ENCODE measurements around the gene BCAS3. TPM values are rescaled to one million over a fixed set of nuclear protein-coding genes. Genes with fewer than 3 reads are reported as not detected.
"Not testable (repeated sequence)": the region's sequence is repeated elsewhere in the genome, so short reads cannot be mapped to it uniquely, and the experiment has no call there.

The BCAS3 gene
- total and polyA plus RNA-seq, 4 donors, result 5.8 to 24.6 (median 10.1) TPM

- TF ChIP-seq GABPA (IDR thresholded peaks at IDR 0.05 in 1 of 2, conservative IDR thresholded peaks at IDR 0.05 in 1 of 2), result no peak
Observed at GRCh38 chr17:60995680-60996079, 318.0 kb downstream of the BCAS3 start (continued).

- no peaks in the 10 kb centered on the region for H3K9me3 ChIP-seq (ENCODE audit: control insufficient read depth in 4 of 4, low read length in 3 of 4)
- H3K27me3 ChIP-seq (ENCODE audit: control insufficient read depth in 4 of 4, insufficient read depth in 4 of 4, low read length in 3 of 4), result no peaks in the 10 kb centered on the region
- peak; percentile 22 for TF ChIP-seq CTCF (IDR thresholded peaks at IDR 0.05; ENCODE audit: low read depth, low read length, missing input control)
- TF ChIP-seq RAD21 (IDR thresholded peaks at IDR 0.05), result peak; percentile 35 to 62
- TF ChIP-seq NR2F2 (IDR thresholded peaks at IDR 0.05), result peak; percentile 79
- peak; percentile 12 for TF ChIP-seq RXRA (IDR thresholded peaks at IDR 0.05)
- TF ChIP-seq MAX (IDR thresholded peaks at IDR 0.05), result no peak
- no peaks in the 10 kb centered on the region for H3K4me1 ChIP-seq (ENCODE audit: control insufficient read depth in 4 of 4, insufficient read depth in 4 of 4, low read length in 3 of 4)
- peaks cover 0 to 1% (median 0%) of the 10 kb centered on the region in 4 donors for H3K36me3 ChIP-seq (ENCODE audit: control insufficient read depth in 4 of 4, insufficient read depth in 3 of 4, low read depth in 1 of 4, low read length in 3 of 4)
- H3K27ac ChIP-seq (ENCODE audit: low read depth in 1 of 2, low read length in 2 of 2), result no peak overlapping the region
- no peak for DNase-seq (ENCODE audit: low spot score)
- WGBS, result 65% methylated on average over 2 of the region's 2 CpGs
- no peak overlapping the region for H3K4me3 ChIP-seq (ENCODE audit: low read depth in 1 of 3, low read length in 3 of 3)
- no peak overlapping the region for H3K9ac ChIP-seq (ENCODE audit: low read depth in 1 of 2, low read length in 2 of 2)
Observed at GRCh38 chr17:61000911-61001310, 323.3 kb downstream of the BCAS3 start.

GRCh38 chr17:61002316-61002736, 324.7 kb downstream of the BCAS3 start:
- Histone ChIP-seq H3K9ac (ENCODE audit: low read depth in 1 of 2, low read length in 2 of 2) (no peak overlapping the region), H3K27me3 (ENCODE audit: control insufficient read depth in 4 of 4, insufficient read depth in 4 of 4, low read length in 3 of 4) (no peaks in the 10 kb centered on the region), H3K36me3 (ENCODE audit: control insufficient read depth in 4 of 4, insufficient read depth in 3 of 4, low read depth in 1 of 4, low read length in 3 of 4) (no peaks in the 10 kb centered on the region), H3K4me3 (ENCODE audit: low read depth in 1 of 3, low read length in 3 of 3) (no peak overlapping the region), H3K27ac (ENCODE audit: low read depth in 1 of 2, low read length in 2 of 2) (no peak overlapping the region), H3K9me3 (ENCODE audit: control insufficient read depth in 4 of 4, low read length in 3 of 4) (no peaks in the 10 kb centered on the region), H3K4me1 (ENCODE audit: control insufficient read depth in 4 of 4, insufficient read depth in 4 of 4, low read length in 3 of 4) (no peaks in the 10 kb centered on the region)
- TF ChIP-seq NR2F2 (IDR thresholded peaks at IDR 0.05) (peak; percentile 16), ATF3 (IDR thresholded peaks at IDR 0.05) (no peak), RAD21 (IDR thresholded peaks at IDR 0.05) (peak; percentile 80 to 88), CTCF (IDR thresholded peaks at IDR 0.05; ENCODE audit: low read depth, low read length, missing input control) (peak; percentile 49), RXRA (IDR thresholded peaks at IDR 0.05) (peak in 1 of 2 donors; percentile 23)
- no peak for DNase-seq (ENCODE audit: low spot score)
- WGBS, result 3% methylated on average over 1 of the region's 1 CpG

- 86% methylated on average over 5 of the region's 5 CpGs for WGBS
Observed at GRCh38 chr17:61005358-61005757, 327.7 kb downstream of the BCAS3 start.

GRCh38 chr17:61005958-61006357, 328.3 kb downstream of the BCAS3 start:
- not testable (repeated sequence) for H3K27ac ChIP-seq (ENCODE audit: low read depth in 1 of 2, low read length in 2 of 2); H3K9ac ChIP-seq (ENCODE audit: low read depth in 1 of 2, low read length in 2 of 2); H3K9me3 ChIP-seq (ENCODE audit: control insufficient read depth in 4 of 4, low read length in 3 of 4); H3K4me1 ChIP-seq (ENCODE audit: control insufficient read depth in 4 of 4, insufficient read depth in 4 of 4, low read length in 3 of 4); H3K27me3 ChIP-seq (ENCODE audit: control insufficient read depth in 4 of 4, insufficient read depth in 4 of 4, low read length in 3 of 4); DNase-seq (ENCODE audit: low spot score); H3K36me3 ChIP-seq (ENCODE audit: control insufficient read depth in 4 of 4, insufficient read depth in 3 of 4, low read depth in 1 of 4, low read length in 3 of 4); H3K4me3 ChIP-seq (ENCODE audit: low read depth in 1 of 3, low read length in 3 of 3)
- WGBS, result 91% methylated on average over 1 of the region's 3 CpGs

More at GRCh38 chr17:61005358-61005757, 327.7 kb downstream of the BCAS3 start:
- no peaks in the 10 kb centered on the region for H3K27me3 ChIP-seq (ENCODE audit: control insufficient read depth in 4 of 4, insufficient read depth in 4 of 4, low read length in 3 of 4)
- H3K4me3 ChIP-seq (ENCODE audit: low read depth in 1 of 3, low read length in 3 of 3), result no peak overlapping the region
- DNase-seq (ENCODE audit: low spot score), result no peak
- TF ChIP-seq JUND (IDR thresholded peaks at IDR 0.05) (no peak), NR2F2 (IDR thresholded peaks at IDR 0.05) (peak; percentile 75), CTCF (IDR thresholded peaks at IDR 0.05; ENCODE audit: low read depth, low read length, missing input control) (no peak), YY1 (IDR thresholded peaks at IDR 0.05) (no peak), MAX (IDR thresholded peaks at IDR 0.05) (no peak), RAD21 (IDR thresholded peaks at IDR 0.05) (peak; percentile 6 to 25), HNF4G (IDR thresholded peaks at IDR 0.05) (no peak)
- H3K27ac ChIP-seq (ENCODE audit: low read depth in 1 of 2, low read length in 2 of 2), result no peak overlapping the region
- H3K36me3 ChIP-seq (ENCODE audit: control insufficient read depth in 4 of 4, insufficient read depth in 3 of 4, low read depth in 1 of 4, low read length in 3 of 4), result no peaks in the 10 kb centered on the region
- no peak overlapping the region for H3K9ac ChIP-seq (ENCODE audit: low read depth in 1 of 2, low read length in 2 of 2)
- no peaks in the 10 kb centered on the region for H3K9me3 ChIP-seq (ENCODE audit: control insufficient read depth in 4 of 4, low read length in 3 of 4)
- no peaks in the 10 kb centered on the region for H3K4me1 ChIP-seq (ENCODE audit: control insufficient read depth in 4 of 4, insufficient read depth in 4 of 4, low read length in 3 of 4)
